Caki2 (cell line): ENCODE measurements around the gene RAB19. TPM values are rescaled to one million over a fixed set of nuclear protein-coding genes. Genes with fewer than 3 reads are reported as not detected.

Source experiments
- total RNA-seq: library from RNA; depleted of rRNA; stranded (reverse); fragments of >200 nt; shearing (Covaris generic); gene quantifications from 2 replicates; pipeline ENCODE4 v1.2.3, GENCODE V29; 2014; ENCODE audit warnings: low replicate concordance; rRNA removed

RAB19 gene
- total RNA-seq, 1 experiment from 2014 or later, result not detected

Other genes with a start within 250 kb of the RAB19 start
- gene KDM7A, start 227.1 kb upstream of the RAB19 start, total RNA-seq, result 0.17 and 1.7 TPM in 2 replicates
- 72.7 and 133 TPM in 2 replicates for gene SLC37A3, start 5.5 kb upstream of the RAB19 start, total RNA-seq
- 62.9 and 78.5 TPM in 2 replicates for gene MKRN1, start 75.4 kb downstream of the RAB19 start, total RNA-seq
- 0.34 and 0.75 TPM in 2 replicates for gene DENND2A, start 236.8 kb downstream of the RAB19 start, total RNA-seq